Left forelimb (tissue), 1 donor: ENCODE results near the gene JPT2.

Experiments
- DNase-seq: peaks from one replicate; pipeline ENCODE4 v3.0.0-alpha.2; 2018; ENCODE audit warnings: low spot score

The JPT2 gene

GRCh38 chr16:1677942-1678499, at the start of gene JPT2:
JPT2 (plus strand) TSS chr16:1678279; CDS start chr16:1678313, 34 bp downstream.
- peak; percentile 96 for DNase-seq

GRCh38 chr16:1630450-1631213, 47.4 kb upstream of the JPT2 start:
- DNase-seq = no peak

- no peak for DNase-seq
Measured at GRCh38 chr16:1631230-1631629, 46.8 kb upstream of the JPT2 start.

- DNase-seq = no peak
Measured at GRCh38 chr16:1631931-1632637, 46.0 kb upstream of the JPT2 start.

GRCh38 chr16:1632638-1632970, 45.5 kb upstream of the JPT2 start:
- DNase-seq = no peak

- no peak for DNase-seq
Measured at GRCh38 chr16:1633310-1633709, 44.8 kb upstream of the JPT2 start.

- no peak for DNase-seq
Measured at GRCh38 chr16:1634541-1634940, 43.5 kb upstream of the JPT2 start.

- no peak for DNase-seq
Measured at GRCh38 chr16:1635070-1635469, 43.0 kb upstream of the JPT2 start.

GRCh38 chr16:1637526-1637925, 40.6 kb upstream of the JPT2 start:
- no peak for DNase-seq

- DNase-seq = no peak
Measured at GRCh38 chr16:1638757-1639156, 39.3 kb upstream of the JPT2 start.

- DNase-seq = no peak
Measured at GRCh38 chr16:1639282-1639681, 38.8 kb upstream of the JPT2 start.

GRCh38 chr16:1639860-1640259, 38.2 kb upstream of the JPT2 start:
- DNase-seq = no peak

GRCh38 chr16:1640261-1640941, 37.7 kb upstream of the JPT2 start:
- no peak for DNase-seq

- no peak for DNase-seq
Measured at GRCh38 chr16:1641261-1641660, 36.8 kb upstream of the JPT2 start.

GRCh38 chr16:1642148-1642547, 35.9 kb upstream of the JPT2 start:
- no peak for DNase-seq

GRCh38 chr16:1642753-1643152, 35.3 kb upstream of the JPT2 start:
- DNase-seq = no peak

GRCh38 chr16:1643521-1643920, 34.6 kb upstream of the JPT2 start:
- DNase-seq = no peak

- DNase-seq = no peak
Measured at GRCh38 chr16:1645914-1646525, 32.1 kb upstream of the JPT2 start.

- no peak for DNase-seq
Measured at GRCh38 chr16:1647856-1648255, 30.2 kb upstream of the JPT2 start.

GRCh38 chr16:1650131-1650530, 27.9 kb upstream of the JPT2 start:
- DNase-seq = no peak

GRCh38 chr16:1651094-1651973, 26.7 kb upstream of the JPT2 start:
- DNase-seq = no peak

GRCh38 chr16:1651974-1652312, 26.1 kb upstream of the JPT2 start:
- DNase-seq = no peak
